ENCODE data around the gene MAPK1IP1L.

Gene MAPK1IP1L

GRCh38 chr14:55099756-55100155 lies 48.3 kb downstream of the MAPK1IP1L start:
- peak; percentile 71 for DNase-seq (ENCODE audit: extremely low read depth, low read depth)
- no peak for TF ChIP-seq CTCF (IDR thresholded peaks at IDR 0.05; ENCODE audit: low read depth, low read length)

DNA sequence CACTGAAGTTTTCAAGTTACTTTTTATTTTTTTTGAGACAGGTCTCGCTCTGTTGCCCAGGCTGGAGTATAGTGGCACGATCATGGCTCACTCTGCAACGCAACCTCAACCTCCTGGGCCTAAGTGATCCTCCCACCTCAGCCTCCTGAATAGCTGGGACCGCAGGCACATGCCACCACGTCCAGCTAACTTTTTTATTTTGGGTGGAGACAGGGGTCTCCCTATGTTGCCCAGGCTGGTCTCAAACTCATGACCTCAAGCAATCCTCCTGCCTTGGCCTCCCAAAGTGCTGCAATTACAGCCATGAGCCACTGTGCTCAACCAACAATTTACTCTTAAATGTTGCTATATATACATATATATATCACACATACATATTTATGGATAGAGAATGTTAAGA lies 50.3 kb downstream of the MAPK1IP1L start:
- TF ChIP-seq CTCF (IDR thresholded peaks at IDR 0.05; ENCODE audit: low read depth, low read length), result no peak
- no peak for DNase-seq (ENCODE audit: extremely low read depth, low read depth)

DNA sequence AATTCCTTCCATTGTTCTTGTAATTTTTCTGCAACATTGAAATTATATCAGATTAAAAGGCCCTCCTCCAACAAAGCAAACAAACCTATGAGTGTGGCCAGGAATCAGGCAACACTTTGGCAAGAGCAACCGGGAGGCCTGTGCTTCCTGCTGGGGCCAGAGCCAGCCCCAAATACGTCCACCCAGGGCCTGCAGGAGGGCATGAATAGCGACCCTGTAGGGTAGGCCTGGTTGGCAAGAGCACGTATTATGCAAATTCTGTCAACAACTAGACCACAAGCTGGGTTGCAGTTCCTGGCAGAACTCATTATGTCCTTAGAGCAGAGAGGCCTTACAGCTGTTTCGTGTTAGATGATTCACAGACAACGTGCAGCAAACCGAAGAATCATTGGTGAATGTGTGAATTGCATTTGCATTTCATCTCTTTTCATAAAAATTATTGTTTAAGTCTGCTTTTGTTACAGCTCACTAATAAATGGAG lies 50.7 kb downstream of the MAPK1IP1L start:
- DNase-seq (ENCODE audit: extremely low read depth, low read depth), result peak; percentile 100

DNA sequence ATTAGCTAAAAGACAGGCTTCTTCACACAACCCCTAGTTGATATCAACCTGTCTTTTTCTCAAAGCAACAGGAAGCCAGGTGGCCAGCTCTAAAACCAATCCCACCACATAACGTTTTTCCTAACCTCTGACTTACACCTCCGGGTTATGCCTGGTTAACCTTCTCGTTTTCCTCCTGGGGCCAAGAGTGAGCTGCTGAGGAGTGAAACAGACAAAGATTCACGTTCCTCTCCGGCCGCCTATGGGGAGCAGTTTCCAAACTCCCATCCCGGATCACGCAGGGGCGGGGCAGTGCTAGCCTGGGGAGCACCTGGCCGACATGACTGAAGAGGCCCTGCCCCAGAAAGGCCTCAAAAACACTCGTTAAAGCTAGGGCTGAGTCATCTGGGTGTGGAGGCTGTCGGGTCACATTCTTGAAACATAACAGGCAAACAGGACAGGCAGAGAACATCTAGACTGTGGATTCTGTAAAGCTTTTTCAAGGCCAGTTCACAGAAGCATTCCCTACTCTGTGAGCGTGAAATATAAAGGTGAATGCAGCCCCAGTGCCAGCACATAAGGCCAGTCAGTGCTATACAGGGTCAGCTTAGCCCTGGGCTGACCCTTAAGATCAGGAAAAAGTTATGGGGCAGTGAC lies 51.7 kb downstream of the MAPK1IP1L start:
- TF ChIP-seq CTCF (IDR thresholded peaks at IDR 0.05; ENCODE audit: low read depth, low read length), result no peak
- DNase-seq (ENCODE audit: extremely low read depth, low read depth), result peak; percentile 70

More for the DNA sequence above, 50.7 kb downstream of the MAPK1IP1L start:
- TF ChIP-seq CTCF (IDR thresholded peaks at IDR 0.05; ENCODE audit: low read depth, low read length), result no peak; the same call in 1 of the 2 replicates

GRCh38 chr14:55103971-55104954 lies 52.8 kb downstream of the MAPK1IP1L start:
- no peak for TF ChIP-seq CTCF (IDR thresholded peaks at IDR 0.05; ENCODE audit: low read depth, low read length)
- no peak for DNase-seq (ENCODE audit: extremely low read depth, low read depth)

DNA sequence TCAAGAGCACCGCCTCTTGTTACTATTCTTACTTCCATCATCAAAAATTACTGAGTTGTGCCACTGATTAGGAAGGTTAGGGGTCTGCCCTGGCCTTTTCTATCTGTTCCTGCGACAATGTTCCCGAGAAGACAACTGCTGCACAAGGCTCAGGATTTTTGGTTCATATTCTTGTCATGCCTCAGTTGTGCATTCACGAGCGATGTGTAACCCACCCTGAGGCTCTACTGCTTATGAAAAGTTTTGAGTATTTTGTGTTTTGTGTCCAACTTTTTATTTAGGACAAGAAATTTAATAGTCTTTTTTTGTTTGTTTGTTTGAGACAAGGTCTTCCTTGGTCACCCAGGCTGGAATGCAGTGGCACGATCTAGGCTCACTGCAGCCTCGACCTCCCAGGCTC lies 54.5 kb downstream of the MAPK1IP1L start:
- no peak for DNase-seq (ENCODE audit: extremely low read depth, low read depth)
- no peak for TF ChIP-seq CTCF (IDR thresholded peaks at IDR 0.05; ENCODE audit: low read depth, low read length)
